GM21390 (cell line): ENCODE data around the gene ATP8A1.
"Not testable (repeated sequence)": the region's sequence is repeated elsewhere in the genome, so short reads cannot be mapped to it uniquely, and the experiment has no call there.

ENCODE experiments used
- ATAC-seq: cut with Tn5 transposase; IDR thresholded peaks from one replicate; pipeline ENCODE4 v1.9.1; 2021; ENCODE audit not compliant: unreplicated experiment

Gene ATP8A1

DNA sequence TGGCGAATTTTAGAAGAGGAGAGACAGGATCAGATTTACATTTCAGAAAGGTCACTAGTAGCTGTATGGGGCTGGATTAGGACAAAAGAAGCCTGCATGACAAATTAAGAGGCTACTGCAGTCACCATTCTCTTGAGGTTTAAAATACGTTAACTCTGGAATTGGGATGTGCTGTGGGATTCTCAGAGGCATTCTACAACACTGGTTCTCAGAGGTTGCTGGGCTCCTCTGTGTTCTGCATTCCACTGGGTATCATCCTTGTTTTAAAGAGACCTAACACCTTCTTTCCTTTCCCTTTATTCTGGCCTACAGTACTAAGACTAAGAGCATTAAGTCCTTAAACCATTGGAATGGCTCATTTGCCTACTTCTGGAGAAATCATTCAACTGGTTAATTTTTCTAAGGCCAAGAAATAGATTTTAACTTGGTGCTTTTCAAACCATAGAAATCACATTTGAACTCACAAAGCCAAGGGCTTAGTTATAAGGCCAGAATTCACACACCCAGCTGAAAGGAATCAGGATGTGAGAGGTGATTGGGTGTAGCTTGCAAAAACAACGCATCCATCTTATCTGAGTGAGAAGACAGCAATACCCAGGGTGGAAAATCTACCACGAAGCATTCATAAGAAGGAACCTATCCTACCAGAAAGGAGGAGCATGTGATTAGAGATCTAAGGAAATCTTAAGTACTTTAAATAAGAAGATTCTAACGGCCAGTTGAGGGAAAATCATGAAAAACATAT, 143.0 kb downstream of the ATP8A1 start:
- no peak for ATAC-seq

- no peak for ATAC-seq
These were observed 144.7 kb downstream of the ATP8A1 start for GRCh38 chr4:42512226-42512625.

DNA sequence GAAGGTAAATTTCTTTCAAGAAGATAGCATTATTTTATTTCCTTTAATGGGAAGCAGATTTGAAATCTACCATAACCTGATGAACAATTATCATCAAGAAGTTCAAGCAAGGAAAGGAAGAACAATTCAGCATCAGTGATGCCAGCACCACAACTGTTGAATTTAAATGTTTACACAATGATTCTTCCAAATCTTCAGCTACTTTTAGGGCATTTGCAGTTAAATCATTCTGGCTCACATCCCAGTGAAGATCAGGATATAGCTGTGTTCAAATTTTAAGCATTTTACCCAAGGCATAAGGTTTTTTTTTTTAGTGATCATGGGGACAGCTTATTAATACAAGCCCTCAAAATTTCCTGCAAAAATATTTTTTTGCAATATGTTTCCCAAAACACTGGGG, 146.7 kb downstream of the ATP8A1 start:
- ATAC-seq: no peak

GRCh38 chr4:42501624-42502401, 155.1 kb downstream of the ATP8A1 start:
- no peak for ATAC-seq

DNA sequence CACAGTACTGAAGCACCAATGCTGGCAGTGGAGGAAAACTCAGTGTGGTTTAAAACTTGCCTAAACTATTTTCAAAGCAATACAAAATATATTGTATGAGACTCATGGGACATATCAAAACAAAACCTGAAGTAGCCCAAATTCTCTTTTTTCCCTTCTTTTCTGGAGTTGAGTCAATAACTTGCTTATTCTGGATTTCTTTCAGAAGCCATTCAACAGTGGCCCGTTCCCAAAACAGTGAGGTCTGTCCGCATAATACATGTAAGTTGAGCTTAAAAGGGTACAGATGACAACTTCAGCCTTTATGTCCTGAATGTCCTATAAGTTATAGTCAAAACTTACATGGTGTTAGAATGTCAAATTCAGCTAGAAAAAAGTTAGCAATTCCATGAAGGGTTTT, 158.9 kb downstream of the ATP8A1 start:
- ATAC-seq: no peak

DNA sequence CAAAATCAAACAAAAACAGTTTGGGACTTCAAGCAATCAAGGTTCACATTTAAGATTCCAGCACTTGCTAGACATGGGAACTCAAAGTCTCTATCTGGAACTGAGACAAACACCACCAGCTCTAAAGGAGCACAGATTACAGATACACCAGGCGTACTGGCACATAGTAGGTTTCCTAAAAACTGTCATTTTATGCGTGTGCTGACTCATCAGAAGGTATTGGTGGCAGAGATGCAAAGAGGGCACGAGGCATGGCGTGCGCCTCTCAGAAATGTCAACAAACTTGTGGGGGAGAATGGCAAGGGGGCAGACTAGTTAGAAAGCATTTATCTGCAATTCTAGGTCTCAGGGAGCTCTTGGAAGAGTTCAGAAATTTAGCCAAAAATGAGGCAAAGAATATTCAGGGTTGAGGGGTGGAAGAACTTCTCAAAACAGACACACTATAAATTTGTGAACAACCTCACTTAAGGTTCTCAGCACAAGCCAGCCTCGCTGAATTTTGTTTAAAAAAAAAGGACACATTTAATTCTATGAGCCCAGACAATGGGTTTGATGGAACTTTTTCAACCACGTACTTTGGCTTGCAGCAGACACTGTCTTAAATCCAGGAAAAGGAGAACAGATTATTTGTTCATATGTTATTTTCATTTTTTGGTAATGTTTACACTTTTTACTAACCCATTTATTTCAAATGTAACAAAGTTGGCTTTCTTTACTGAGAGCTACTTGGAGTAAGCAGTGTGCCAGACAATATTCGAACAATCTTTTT, 159.6 kb downstream of the ATP8A1 start:
- no peak for ATAC-seq

DNA sequence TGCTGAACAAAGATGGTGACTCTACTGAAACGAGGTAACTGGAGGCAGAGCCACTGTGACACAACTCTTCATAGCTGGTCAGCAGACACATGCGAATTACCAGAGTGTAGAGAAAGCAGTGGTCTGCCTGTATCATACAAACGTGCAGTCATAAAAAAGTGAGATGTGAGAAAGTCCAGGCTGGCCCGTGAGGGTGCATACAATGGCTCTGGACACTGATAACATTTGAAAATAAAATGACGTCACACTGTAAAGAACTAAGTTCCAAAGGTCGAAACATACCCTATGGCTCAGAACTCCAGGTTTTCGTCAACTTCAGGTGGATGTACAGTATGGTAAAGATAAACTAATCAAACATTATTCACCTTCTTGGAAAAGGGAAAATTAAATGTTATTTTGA, 163.9 kb downstream of the ATP8A1 start:
- ATAC-seq: no peak

DNA sequence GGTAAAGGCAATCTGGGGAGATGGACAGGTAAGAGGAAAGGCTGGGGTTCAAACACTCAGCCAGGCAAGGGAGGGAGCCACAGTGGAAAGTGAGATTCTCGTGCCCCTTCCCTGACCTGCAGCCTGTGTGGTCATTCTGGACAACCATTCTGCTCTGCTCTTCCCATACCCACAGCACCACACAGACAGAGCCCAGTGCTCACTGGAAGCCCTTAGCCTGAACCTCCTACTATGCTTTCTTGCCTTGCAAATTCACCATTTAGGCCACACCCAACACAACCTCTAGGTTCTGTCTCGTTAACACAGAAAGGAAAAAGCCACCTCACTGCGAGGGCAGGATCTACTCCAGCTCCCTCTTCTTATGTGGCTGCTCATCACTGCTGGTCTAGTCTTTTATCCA, 166.9 kb downstream of the ATP8A1 start:
- no peak for ATAC-seq

- ATAC-seq: peak; percentile 72
These were observed 167.8 kb downstream of the ATP8A1 start for GRCh38 chr4:42489095-42489494.

DNA sequence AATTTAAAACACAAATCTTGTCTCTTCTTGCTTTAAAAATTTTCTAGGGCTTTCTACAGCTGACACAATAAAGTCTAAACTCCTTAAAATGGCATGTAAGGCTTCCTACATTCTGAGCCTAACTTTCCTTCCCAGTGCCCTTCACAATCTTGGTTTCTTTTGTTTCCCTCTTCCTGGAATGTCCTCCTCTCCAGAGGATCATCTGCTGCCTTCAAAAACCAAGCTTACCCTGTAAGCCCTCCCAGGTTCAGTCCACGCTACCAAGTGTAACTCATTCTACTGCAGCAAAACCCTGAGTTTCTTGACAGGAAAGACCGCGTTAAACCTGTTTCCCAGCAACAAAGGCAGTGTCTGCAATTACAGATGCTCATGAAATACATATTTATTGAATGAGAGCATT, 168.4 kb downstream of the ATP8A1 start:
- no peak for ATAC-seq

DNA sequence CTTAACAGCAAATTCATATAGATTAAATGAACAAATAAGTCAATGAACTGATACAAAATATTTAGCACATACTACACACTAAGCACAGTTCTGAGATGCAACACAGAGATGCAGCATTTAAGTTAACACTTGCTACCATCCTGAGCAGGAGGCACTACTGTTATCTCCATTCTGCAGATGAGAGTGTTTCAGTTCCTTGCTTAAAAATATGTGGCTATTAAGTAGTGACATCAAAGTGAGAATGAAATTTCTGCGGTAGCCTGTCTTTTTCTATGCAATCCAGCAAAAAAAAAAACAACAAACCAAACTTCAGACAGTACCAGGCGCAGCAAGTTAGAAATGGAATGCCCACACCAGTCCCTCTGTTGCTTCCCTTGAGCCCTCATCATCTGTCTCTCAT, 168.8 kb downstream of the ATP8A1 start:
- peak; percentile 84 for ATAC-seq

DNA sequence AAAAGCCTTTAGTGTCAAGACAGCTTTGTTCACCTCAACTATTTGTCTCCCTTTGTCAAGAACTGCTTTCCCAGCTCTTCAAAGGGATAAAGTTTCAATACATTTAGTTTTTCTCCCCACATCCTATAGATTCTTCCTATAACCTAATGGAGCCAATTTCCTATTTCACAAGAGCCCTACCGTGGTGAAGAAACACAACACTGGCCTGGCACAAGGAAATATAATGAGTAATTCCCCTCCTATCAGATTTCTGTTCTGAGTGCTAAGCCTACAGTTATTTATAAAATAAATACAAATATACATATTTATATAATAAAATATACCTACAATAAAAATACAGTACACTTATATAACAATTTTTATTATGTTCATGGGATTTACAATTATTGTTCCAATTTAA, 169.7 kb downstream of the ATP8A1 start:
- no peak for ATAC-seq

DNA sequence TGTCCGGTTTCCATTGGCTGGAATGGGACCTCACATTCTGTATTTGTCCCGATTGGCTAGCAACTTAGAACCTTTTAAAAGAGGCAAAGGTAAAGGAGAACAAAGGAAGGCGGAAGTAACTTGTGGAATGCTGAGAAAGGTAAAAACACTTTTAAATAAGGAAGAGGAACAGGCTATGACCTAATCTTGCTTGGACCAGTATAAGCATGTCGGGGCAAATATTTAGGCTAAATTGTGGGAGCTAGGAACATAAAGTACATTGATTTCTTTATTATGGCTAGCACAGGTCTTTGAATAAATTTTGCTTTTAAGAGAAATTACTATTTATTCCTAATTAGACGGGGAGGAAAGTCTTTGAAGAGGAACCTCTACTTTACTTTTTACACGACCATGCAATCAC, 170.7 kb downstream of the ATP8A1 start:
- ATAC-seq: not testable (repeated sequence)

GRCh38 chr4:42484630-42485029, 172.3 kb downstream of the ATP8A1 start:
- no peak for ATAC-seq

GRCh38 chr4:42483426-42484379, 173.2 kb downstream of the ATP8A1 start:
- no peak for ATAC-seq

- ATAC-seq: no peak
These were observed 174.2 kb downstream of the ATP8A1 start for GRCh38 chr4:42482516-42483327.

DNA sequence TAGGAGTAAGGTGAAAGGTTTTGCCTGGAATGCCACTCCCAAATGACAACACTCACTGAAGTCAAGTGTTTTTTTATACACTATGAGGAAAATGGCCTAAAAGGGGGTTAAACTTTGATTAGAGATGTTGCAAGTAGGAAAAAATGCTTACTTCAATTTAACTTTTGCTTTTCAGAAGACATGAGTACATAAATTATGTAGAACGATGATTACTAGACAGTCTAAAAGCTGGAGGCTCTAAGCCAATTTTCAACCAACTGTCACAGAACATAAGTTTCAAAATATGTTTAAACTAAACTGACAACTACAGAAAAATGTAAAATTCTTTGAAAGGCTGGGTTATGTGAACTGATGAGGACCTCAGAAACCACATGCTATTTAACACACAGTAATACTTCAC, 176.2 kb downstream of the ATP8A1 start:
- ATAC-seq: no peak

DNA sequence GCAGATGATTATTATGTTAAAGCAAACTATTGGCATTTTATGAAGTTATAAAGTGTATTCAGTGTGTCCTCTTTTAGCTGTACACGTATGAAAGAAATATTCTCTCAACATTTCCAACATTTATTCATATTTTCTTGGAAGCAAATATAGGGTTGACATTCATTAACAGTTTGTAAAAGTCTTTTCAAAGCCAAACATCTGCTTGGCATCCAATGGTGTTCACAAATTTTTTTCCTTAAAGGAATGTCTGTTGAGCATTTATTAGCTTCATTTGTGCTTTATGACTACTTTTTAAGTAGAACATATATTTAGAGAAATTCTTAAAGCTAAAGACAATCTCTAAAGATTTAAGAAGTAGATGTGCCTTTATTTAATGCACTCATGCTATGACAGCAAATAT, 176.6 kb downstream of the ATP8A1 start:
- no peak for ATAC-seq

DNA sequence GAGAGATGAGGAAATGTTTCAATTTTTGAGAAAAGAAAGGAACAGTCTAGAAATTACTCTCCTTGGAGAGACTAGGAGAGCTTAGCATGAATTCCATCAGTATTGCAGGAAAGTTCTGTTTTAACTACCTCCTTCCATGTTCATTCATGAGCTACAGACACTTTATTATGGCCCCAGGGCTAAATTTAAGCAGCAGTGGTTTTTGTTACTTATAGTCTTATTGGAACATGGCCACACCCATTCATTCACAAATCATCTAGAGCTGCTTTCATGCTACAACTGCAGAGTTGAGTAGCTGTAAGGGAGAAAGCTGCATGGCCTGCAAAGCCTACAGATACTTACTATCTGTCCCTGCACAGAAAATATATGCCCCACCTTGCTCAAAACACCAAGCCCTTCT, 178.0 kb downstream of the ATP8A1 start:
- no peak for ATAC-seq

DNA sequence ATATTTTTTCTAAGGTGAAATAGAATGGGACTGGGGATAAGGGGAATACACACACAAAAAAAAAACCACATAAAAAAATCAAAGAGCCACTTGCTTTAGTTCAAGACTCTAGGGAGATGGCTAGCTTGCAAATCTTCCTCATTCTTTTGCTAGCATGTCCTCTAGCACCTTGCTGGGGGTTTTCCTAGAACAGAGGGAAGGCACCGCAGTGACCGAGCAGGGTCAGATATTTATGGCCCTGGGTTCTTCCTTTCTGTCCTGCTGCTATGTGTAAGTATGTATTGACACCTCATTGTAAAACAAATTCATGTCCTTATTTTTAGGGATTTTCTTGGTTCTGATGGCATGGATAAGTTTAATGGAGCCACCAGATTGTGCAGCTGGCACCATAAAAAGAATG, 178.4 kb downstream of the ATP8A1 start:
- no peak for ATAC-seq
